Osteoblast (primary cell): ENCODE data around the gene SQSTM1. TPM values are rescaled to one million over a fixed set of nuclear protein-coding genes. Genes with fewer than 3 reads are reported as not detected.
A peak's percentile ranks its signal among the peaks of the same experiment; 100 is the strongest.

ENCODE experiments used
- DNase-seq: peaks from one replicate; pipeline ENCODE4 v3.0.0; 2011; ENCODE audit warnings: low spot score, mixed read lengths; ENCODE audit not compliant: insufficient read length; ENCODE audit errors: missing footprints
- H2AFZ ChIP-seq: 2 replicates; pipeline ENCODE4 v1.6.0; 2011; ENCODE audit warnings: mild to moderate bottlenecking, low read length
- H3K27ac ChIP-seq: 2 replicates; pipeline ENCODE4 v1.5.1; 2011; ENCODE audit warnings: mild to moderate bottlenecking, low read depth, low read length, moderate library complexity
- H3K27me3 ChIP-seq: 2 replicates; pipeline ENCODE4 v1.6.0; 2012; ENCODE audit warnings: mild to moderate bottlenecking, control low read depth, inconsistent platforms, low read length, moderate library complexity; ENCODE audit not compliant: insufficient read depth
- H3K36me3 ChIP-seq: 2 replicates; pipeline ENCODE4 v1.5.1; 2011; ENCODE audit warnings: mild to moderate bottlenecking, low read length, control low read depth, moderate library complexity; ENCODE audit not compliant: insufficient read depth
- H3K4me1 ChIP-seq: 2 replicates; pipeline ENCODE4 v1.5.1; 2011; ENCODE audit warnings: mild to moderate bottlenecking, low read length, control low read depth, moderate library complexity; ENCODE audit not compliant: insufficient read depth
- H3K4me2 ChIP-seq: 2 replicates; pipeline ENCODE4 v1.6.0; 2011; ENCODE audit warnings: mild to moderate bottlenecking, low read length; ENCODE audit not compliant: insufficient read depth
- H3K4me3 ChIP-seq: fragments of 200-600 bp; sonication (generic); 3 replicates; pipeline ENCODE4 v1.5.1; 2012; ENCODE audit warnings: mild to moderate bottlenecking, low read length, inconsistent platforms; ENCODE audit not compliant: insufficient read depth
- H3K79me2 ChIP-seq: 2 replicates; pipeline ENCODE4 v1.6.0; 2012; ENCODE audit warnings: mild to moderate bottlenecking, low read length, control low read depth, inconsistent platforms; ENCODE audit not compliant: insufficient read depth
- H3K9me3 ChIP-seq: 2 replicates; pipeline ENCODE4 v1.5.1; 2011; ENCODE audit warnings: low read depth, low read length, control low read depth
- H4K20me1 ChIP-seq: 2 replicates; pipeline ENCODE4 v1.6.0; 2012; ENCODE audit warnings: mild to moderate bottlenecking, low read length, control low read depth; ENCODE audit not compliant: insufficient read depth
- total RNA-seq: library from RNA; depleted of rRNA; stranded (reverse); fragments of >200 nt; gene quantifications from 2 replicates; pipeline ENCODE4 v1.2.3, GENCODE V29; 2012
- TF ChIP-seq, protein P1 (sequence below): IDR thresholded peaks from 2 replicates; pipeline ENCODE4 v1.5.1; 2011; ENCODE audit warnings: mild to moderate bottlenecking, low read depth, low read length, moderate library complexity; ENCODE audit errors: extremely low read depth

SQSTM1 gene
- total RNA-seq, 1 donor, result 992 TPM

GRCh38 chr5:179836225-179837019, 15.7 kb downstream of the SQSTM1 start:
- Histone ChIP-seq H3K27me3 (no peaks in the 10 kb centered on the region), H3K9me3 (no peaks in the 10 kb centered on the region), H3K36me3 (peaks cover 56% of the 10 kb centered on the region), H3K4me3 (no peak overlapping the region), H4K20me1 (peaks cover 26% of the 10 kb centered on the region), H3K4me1 (no peaks in the 10 kb centered on the region), H2AFZ (no peak overlapping the region), H3K4me2 (no peak overlapping the region), H3K27ac (peak overlapping the region; percentile 3), H3K79me2 (peaks cover 9% of the 10 kb centered on the region)
- TF ChIP-seq, protein P1, sequence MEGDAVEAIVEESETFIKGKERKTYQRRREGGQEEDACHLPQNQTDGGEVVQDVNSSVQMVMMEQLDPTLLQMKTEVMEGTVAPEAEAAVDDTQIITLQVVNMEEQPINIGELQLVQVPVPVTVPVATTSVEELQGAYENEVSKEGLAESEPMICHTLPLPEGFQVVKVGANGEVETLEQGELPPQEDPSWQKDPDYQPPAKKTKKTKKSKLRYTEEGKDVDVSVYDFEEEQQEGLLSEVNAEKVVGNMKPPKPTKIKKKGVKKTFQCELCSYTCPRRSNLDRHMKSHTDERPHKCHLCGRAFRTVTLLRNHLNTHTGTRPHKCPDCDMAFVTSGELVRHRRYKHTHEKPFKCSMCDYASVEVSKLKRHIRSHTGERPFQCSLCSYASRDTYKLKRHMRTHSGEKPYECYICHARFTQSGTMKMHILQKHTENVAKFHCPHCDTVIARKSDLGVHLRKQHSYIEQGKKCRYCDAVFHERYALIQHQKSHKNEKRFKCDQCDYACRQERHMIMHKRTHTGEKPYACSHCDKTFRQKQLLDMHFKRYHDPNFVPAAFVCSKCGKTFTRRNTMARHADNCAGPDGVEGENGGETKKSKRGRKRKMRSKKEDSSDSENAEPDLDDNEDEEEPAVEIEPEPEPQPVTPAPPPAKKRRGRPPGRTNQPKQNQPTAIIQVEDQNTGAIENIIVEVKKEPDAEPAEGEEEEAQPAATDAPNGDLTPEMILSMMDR, result no peak
- peak; percentile 89 for DNase-seq

GRCh38 chr5:179837076-179838011, 16.6 kb downstream of the SQSTM1 start:
- Histone ChIP-seq H2AFZ (no peak overlapping the region), H3K27me3 (no peaks in the 10 kb centered on the region), H4K20me1 (peaks cover 23% of the 10 kb centered on the region), H3K27ac (peak overlapping the region; percentile 3), H3K79me2 (peaks cover 4% of the 10 kb centered on the region), H3K9me3 (no peaks in the 10 kb centered on the region), H3K4me1 (no peaks in the 10 kb centered on the region), H3K36me3 (peaks cover 47% of the 10 kb centered on the region), H3K4me3 (no peak overlapping the region), H3K4me2 (no peak overlapping the region)
- TF ChIP-seq, protein P1, result no peak
- peak; percentile 43 for DNase-seq

DNA sequence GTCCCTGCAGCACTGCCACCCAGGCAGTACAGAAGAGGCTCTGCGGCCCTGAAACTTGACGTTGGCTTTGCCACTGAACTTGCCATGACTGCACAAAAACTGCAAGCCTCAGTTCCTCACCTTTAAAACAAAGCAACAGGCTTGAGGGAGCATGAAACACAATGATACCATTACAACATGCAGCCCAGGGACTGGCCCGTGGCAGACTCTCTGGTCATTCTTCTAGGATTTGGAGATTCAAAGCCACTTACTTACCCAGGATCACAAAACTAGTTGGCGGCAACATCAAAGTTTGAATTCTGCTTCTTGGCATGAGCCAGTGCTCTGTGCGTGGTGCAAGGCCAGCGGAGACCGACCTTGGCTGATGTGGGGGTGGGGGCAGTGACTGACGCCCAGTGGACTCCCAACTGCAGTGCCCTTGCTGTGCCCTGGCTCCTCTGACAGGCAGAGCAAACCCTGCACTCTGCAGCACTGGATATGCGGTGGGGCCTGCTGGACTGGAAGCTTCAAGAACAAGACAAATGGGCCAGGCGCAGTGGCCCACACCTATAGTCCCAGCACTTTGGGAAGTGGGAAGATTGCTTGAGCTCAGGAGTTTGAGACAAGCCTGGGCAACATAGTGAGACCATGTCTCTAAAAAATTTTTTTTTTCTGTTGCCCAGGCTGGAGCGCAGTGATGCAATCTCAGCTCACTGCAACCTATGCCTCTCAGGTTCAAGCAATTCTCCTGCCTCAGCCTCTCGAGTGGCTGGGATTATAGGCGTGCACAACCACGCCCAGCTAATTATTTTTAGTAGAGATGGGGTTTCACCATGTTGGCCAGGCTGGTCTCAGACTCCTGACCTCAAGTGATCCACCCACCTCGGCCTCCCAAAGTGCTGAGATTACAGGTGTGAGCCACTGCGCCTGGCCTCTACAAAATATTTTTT, 18.9 kb downstream of the SQSTM1 start:
- TF ChIP-seq, protein P1, result no peak
- Histone ChIP-seq H2AFZ (no peak overlapping the region), H3K27me3 (no peaks in the 10 kb centered on the region), H3K4me1 (no peaks in the 10 kb centered on the region), H3K9me3 (no peaks in the 10 kb centered on the region), H3K36me3 (peaks cover 28% of the 10 kb centered on the region), H3K4me2 (no peak overlapping the region), H3K79me2 (no peaks in the 10 kb centered on the region), H3K4me3 (no peak overlapping the region), H4K20me1 (peaks cover 9% of the 10 kb centered on the region), H3K27ac (no peak overlapping the region)
- DNase-seq, result peak; percentile 29
